Nephron progenitor cell (in vitro differentiated cells): Measurements from ENCODE around the gene SCD5.

Experiments used
- DNase-seq: peaks from one replicate; pipeline ENCODE4 v3.0.0; 2021
- H3K27ac Mint-ChIP-seq: 2 replicates; pipeline ENCODE4 v1.8.0; 2021; ENCODE audit warnings: mild to moderate bottlenecking, moderate library complexity, mixed read lengths
- H3K27me3 Mint-ChIP-seq: 2 replicates; pipeline ENCODE4 v1.8.0; 2021; ENCODE audit warnings: mild to moderate bottlenecking, low read depth, mixed read lengths; ENCODE audit not compliant: poor library complexity
- H3K36me3 Mint-ChIP-seq: 2 replicates; pipeline ENCODE4 v1.8.0; 2021; ENCODE audit warnings: low read depth, mixed read lengths
- H3K4me1 Mint-ChIP-seq: 2 replicates; pipeline ENCODE4 v1.8.0; 2021; ENCODE audit warnings: mixed read lengths
- H3K4me3 Mint-ChIP-seq: 2 replicates; pipeline ENCODE4 v1.8.0; 2021; ENCODE audit warnings: mild to moderate bottlenecking, moderate library complexity, mixed read lengths
- H3K9me3 Mint-ChIP-seq: 2 replicates; pipeline ENCODE4 v1.8.0; 2021; ENCODE audit warnings: mild to moderate bottlenecking, moderate library complexity, mixed read lengths
- CTCF ChIP-seq: fragments of 200-600 bp; sonication (generic); IDR thresholded peaks from 2 replicates; pipeline ENCODE4 v1.5.0; 2021; ENCODE audit warnings: antibody characterized with exemption

SCD5 gene

GRCh38 chr4:82601242-82602015 lies 197.2 kb downstream of the SCD5 start:
- TF ChIP-seq CTCF = no peak
- no peak for DNase-seq
- Mint-ChIP-seq H3K27ac (no peak overlapping the region), H3K27me3 (peaks cover 15% of the 10 kb centered on the region), H3K9me3 (peaks cover 3% of the 10 kb centered on the region), H3K4me1 (no peaks in the 10 kb centered on the region), H3K36me3 (no peaks in the 10 kb centered on the region), H3K4me3 (no peak overlapping the region)

GRCh38 chr4:82599336-82599735 lies 199.3 kb downstream of the SCD5 start:
- Mint-ChIP-seq H3K36me3 (no peaks in the 10 kb centered on the region), H3K27me3 (peaks cover 12% of the 10 kb centered on the region), H3K9me3 (no peaks in the 10 kb centered on the region), H3K4me1 (no peaks in the 10 kb centered on the region), H3K4me3 (no peak overlapping the region), H3K27ac (no peak overlapping the region)
- DNase-seq = no peak
- TF ChIP-seq CTCF = no peak

DNA sequence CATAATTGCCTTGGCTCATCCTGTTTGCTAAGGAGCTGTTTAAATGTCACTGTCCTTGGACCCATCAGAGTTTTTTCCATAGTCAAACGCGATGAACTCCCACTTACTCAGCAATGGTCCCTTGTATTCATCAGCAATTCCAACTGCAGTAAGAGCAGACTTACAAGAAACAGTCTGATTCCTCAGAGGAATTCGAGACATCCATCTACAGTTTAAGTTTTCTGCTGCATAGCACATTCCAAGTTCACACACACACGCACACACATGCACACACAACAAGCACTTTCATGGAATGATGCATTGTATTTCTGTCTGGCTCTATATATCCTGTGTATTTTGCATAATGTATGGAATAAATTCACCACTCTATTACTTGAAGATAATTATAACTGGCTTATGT lies 204.1 kb downstream of the SCD5 start:
- TF ChIP-seq CTCF = no peak
- H3K4me3 Mint-ChIP-seq = no peak overlapping the region
- no peaks in the 10 kb centered on the region for H3K27me3 Mint-ChIP-seq
- H3K36me3 Mint-ChIP-seq = no peaks in the 10 kb centered on the region
- no peaks in the 10 kb centered on the region for H3K4me1 Mint-ChIP-seq
- H3K27ac Mint-ChIP-seq = no peak overlapping the region
- H3K9me3 Mint-ChIP-seq = no peaks in the 10 kb centered on the region
- DNase-seq = no peak

GRCh38 chr4:82593411-82593810 lies 205.2 kb downstream of the SCD5 start:
- H3K4me1 Mint-ChIP-seq = no peaks in the 10 kb centered on the region
- no peaks in the 10 kb centered on the region for H3K36me3 Mint-ChIP-seq
- DNase-seq = no peak
- no peak overlapping the region for H3K27ac Mint-ChIP-seq
- no peak overlapping the region for H3K4me3 Mint-ChIP-seq
- TF ChIP-seq CTCF = no peak
- H3K27me3 Mint-ChIP-seq = peaks cover 4% of the 10 kb centered on the region
- H3K9me3 Mint-ChIP-seq = no peaks in the 10 kb centered on the region

DNA sequence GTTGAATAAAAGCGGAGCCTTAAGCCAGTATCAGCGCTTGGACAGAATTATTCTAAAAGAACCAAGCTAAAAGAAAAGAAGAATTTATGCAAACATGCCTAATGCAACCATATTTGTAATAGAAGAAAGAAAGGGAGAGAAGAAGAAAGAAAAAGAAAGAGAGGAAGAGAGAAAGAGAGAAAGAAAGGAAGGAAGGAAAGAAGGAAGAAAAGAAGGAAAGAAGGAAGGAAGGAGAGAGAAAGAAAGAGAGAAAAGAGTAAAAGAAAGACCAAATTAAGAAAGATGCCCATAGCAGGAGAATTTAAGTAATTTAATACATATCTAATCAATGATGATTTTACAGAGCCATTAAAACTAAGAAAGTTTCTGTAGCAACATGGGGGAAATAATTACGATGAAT lies 206.0 kb downstream of the SCD5 start:
- no peak overlapping the region for H3K4me3 Mint-ChIP-seq
- H3K9me3 Mint-ChIP-seq = no peaks in the 10 kb centered on the region
- H3K36me3 Mint-ChIP-seq = no peaks in the 10 kb centered on the region
- no peak for DNase-seq
- TF ChIP-seq CTCF = no peak
- peaks cover 4% of the 10 kb centered on the region for H3K27me3 Mint-ChIP-seq
- H3K27ac Mint-ChIP-seq = no peak overlapping the region
- no peaks in the 10 kb centered on the region for H3K4me1 Mint-ChIP-seq

DNA sequence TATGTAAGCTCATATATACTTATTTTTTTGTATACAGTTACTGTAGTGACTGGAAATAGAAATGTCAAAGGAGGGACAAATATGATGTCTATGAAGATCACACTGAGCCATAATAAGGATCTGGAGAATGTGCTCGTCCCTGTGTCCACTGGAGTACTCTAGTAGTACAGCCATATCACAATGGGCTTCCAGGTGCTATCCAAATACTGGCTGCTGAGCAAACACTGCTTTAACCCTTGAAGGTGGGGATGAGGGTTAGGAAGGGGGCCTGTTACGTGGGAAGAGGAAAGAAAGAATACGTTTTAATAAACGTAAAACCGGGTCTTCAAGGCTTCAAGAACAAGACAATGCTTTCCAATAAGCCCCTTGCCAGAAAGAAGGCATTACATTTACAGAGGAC lies 207.0 kb downstream of the SCD5 start:
- Mint-ChIP-seq H3K36me3 (no peaks in the 10 kb centered on the region), H3K27me3 (peaks cover 4% of the 10 kb centered on the region), H3K27ac (no peak overlapping the region), H3K9me3 (no peaks in the 10 kb centered on the region), H3K4me3 (no peak overlapping the region), H3K4me1 (peaks cover 7% of the 10 kb centered on the region)
- no peak for DNase-seq
- no peak for TF ChIP-seq CTCF
